GM13976 (cell line): Measurements from ENCODE around the gene THOC7.

ENCODE experiments used
- DNase-seq: peaks from one replicate; pipeline ENCODE4 v3.0.0; 2012; ENCODE audit warnings: low spot score
- CTCF ChIP-seq: IDR thresholded peaks from 2 replicates; pipeline ENCODE4 v1.5.1; 2012; ENCODE audit warnings: borderline replicate concordance, mild to moderate bottlenecking; ENCODE audit not compliant: insufficient read depth; ENCODE audit errors: extremely low read depth, missing control alignments, control extremely low read depth
- in situ Hi-C: fragments of 300-500 bp; cut with MboI; formaldehyde crosslinking; loops from one replicate; pipeline ENCODE4 v1.12.0; 2022; ENCODE audit warnings: low sequenced_read_pairs, mixed read lengths, inconsistent platforms; ENCODE audit not compliant: unreplicated experiment

Gene THOC7

GRCh38 chr3:63847718-63848450 is 15.7 kb downstream of the THOC7 start:
- DNase-seq = no peak
- no peak for TF ChIP-seq CTCF
- in situ Hi-C loops = loop anchor here (25.0 kb wide), 1 partner anchor 614 kb away; no protein-coding TSS in a partner anchor

GRCh38 chr3:63845215-63845614 is 18.4 kb downstream of the THOC7 start:
- no peak for TF ChIP-seq CTCF
- in situ Hi-C loops = loop anchor here (25.0 kb wide), 1 partner anchor 617 kb away; no protein-coding TSS in a partner anchor
- DNase-seq = no peak

GRCh38 chr3:63842127-63842526 is 21.5 kb downstream of the THOC7 start:
- no peak for DNase-seq
- TF ChIP-seq CTCF = no peak

GRCh38 chr3:63841704-63842103 is 21.9 kb downstream of the THOC7 start:
- no peak for DNase-seq
- no peak for TF ChIP-seq CTCF
- in situ Hi-C loops = loop anchor here (25.0 kb wide), 1 partner anchor 621 kb away; no protein-coding TSS in a partner anchor

More at GRCh38 chr3:63842127-63842526, 21.5 kb downstream of the THOC7 start:
- in situ Hi-C loops = loop anchor here (25.0 kb wide), 1 partner anchor 620 kb away; no protein-coding TSS in a partner anchor

- in situ Hi-C loops = loop anchor here (25.0 kb wide), 1 partner anchor 630 kb away; no protein-coding TSS in a partner anchor
- DNase-seq = no peak
- TF ChIP-seq CTCF = no peak
Observed at GRCh38 chr3:63832395-63832794, 31.2 kb downstream of the THOC7 start.

GRCh38 chr3:63830526-63830925 is 33.1 kb downstream of the THOC7 start:
- in situ Hi-C loops = loop anchor here (25.0 kb wide), 1 partner anchor 632 kb away; no protein-coding TSS in a partner anchor
- no peak for DNase-seq
- no peak for TF ChIP-seq CTCF
